OCI-LY1 (cell line): ENCODE data around the gene CTSV.
"Not testable (repeated sequence)": the region's sequence is repeated elsewhere in the genome, so short reads cannot be mapped to it uniquely, and the experiment has no call there.

ENCODE experiments used
- CTCF ChIP-seq: fragments of 200-600 bp; sonication (generic), shearing (Covaris generic); IDR thresholded peaks from 2 replicates; pipeline ENCODE4 v1.5.1; 2017; ENCODE audit warnings: mild to moderate bottlenecking, antibody characterized with exemption, low read length, moderate library complexity, mixed read lengths
- EZH2 ChIP-seq: fragments of 200-600 bp; sonication (generic), shearing (Covaris generic); IDR thresholded peaks from 2 replicates; pipeline ENCODE4 v1.8.0; 2017; ENCODE audit warnings: borderline replicate concordance, mixed run types, mild to moderate bottlenecking, antibody characterized with exemption, low read length, moderate library complexity, mixed read lengths

GRCh38 chr9:96989747-96990318, 49.1 kb downstream of the CTSV start:
- TF ChIP-seq CTCF, EZH2: not testable (repeated sequence)
